HCT116 (cell line): ENCODE results near the gene MALT1. TPM values are rescaled to one million over a fixed set of nuclear protein-coding genes. Genes with fewer than 3 reads are reported as not detected.

Source experiments
- ATAC-seq: fragments of 200-7000 bp; cut with Tn5 transposase; 2 replicates; pipeline ENCODE4 v1.9.1; 2020; ENCODE audit warnings: mild to moderate bottlenecking, moderate library complexity
- BruUV-seq: library from RNA; stranded (reverse); fragments of 400-500 nt; replicated peaks from 2 replicates; lab custom pipeline; 2021; lab: Mats Ljungman, UMichigan
- CTCF ChIA-PET: fragments of 300-600 bp; sonication (Branson Sonifier 250); formaldehyde crosslinking; loops from one replicate; lab custom pipeline; 2021; ENCODE audit warnings: antibody characterized with exemption; lab: Charles Lee
- POLR2A ChIA-PET: fragments of 300-600, 350-600 bp; sonication (Branson Sonifier 250); formaldehyde crosslinking; loops from one replicate; lab custom pipeline; 2021; ENCODE audit warnings: antibody characterized with exemption; lab: Charles Lee
- RAD21 ChIA-PET, 2 experiments: fragments of 300-600 bp; sonication (Branson Sonifier 250); formaldehyde crosslinking; loops; one replicate each; lab custom pipeline; 2023; ENCODE audit warnings: low total read pairs in 2 of 2; ENCODE audit not compliant: uncharacterized antibody in 2 of 2, unreplicated experiment in 2 of 2, low non-redundant PET in 1 of 2; lab: Charles Lee
- DNase-seq: peaks from one replicate; pipeline ENCODE4 v3.0.0-alpha.2; 2010; ENCODE audit warnings: low read depth, low spot score
- H2AFZ ChIP-seq: fragments of 200-600 bp; shearing (Covaris generic), sonication (generic); 2 replicates; pipeline ENCODE4 v1.6.1; 2017; ENCODE audit warnings: low read depth, mixed run types, mixed read lengths, antibody characterized with exemption, low read length; ENCODE audit not compliant: poor library complexity, severe bottlenecking
- H3K27ac ChIP-seq: 2 replicates; pipeline ENCODE4 v1.5.1; 2012; ENCODE audit warnings: low read depth, low read length
- H3K27me3 ChIP-seq: fragments of 200-600 bp; sonication (generic); 2 replicates; pipeline ENCODE4 v1.6.1; 2016; ENCODE audit warnings: mixed run types, low read length, mixed read lengths; ENCODE audit not compliant: insufficient read depth
- H3K36me3 ChIP-seq, 2 experiments: fragments of 200-500 bp in 1 of 2; fragments of 200-600 bp in 1 of 2; sonication (Bioruptor generic) in 1 of 2; sonication (generic) in 1 of 2; 2 replicates each; pipeline versions ENCODE4 v1.5.1 to v1.6.1; 2014 to 2016; ENCODE audit warnings: low read length in 2 of 2, inconsistent platforms in 1 of 2, mixed read lengths in 1 of 2, mixed run types in 1 of 2; ENCODE audit not compliant: insufficient read depth in 2 of 2, control insufficient read depth in 1 of 2
- H3K4me1 ChIP-seq, 2 experiments: fragments of 200-600 bp in 1 of 2; sonication (generic) in 1 of 2; 2 replicates each; pipeline versions ENCODE4 v1.5.1 to v1.6.1; 2012 to 2017; ENCODE audit warnings: low read length in 2 of 2, inconsistent platforms in 1 of 2, mild to moderate bottlenecking in 1 of 2, mixed read lengths in 1 of 2, mixed run types in 1 of 2, moderate library complexity in 1 of 2; ENCODE audit not compliant: insufficient read depth in 2 of 2, control insufficient read depth in 1 of 2
- H3K4me2 ChIP-seq: fragments of 200-600 bp; sonication (generic); 2 replicates; pipeline ENCODE4 v1.6.1; 2017; ENCODE audit warnings: mixed run types, low read length, mixed read lengths
- H3K4me3 ChIP-seq, 2 experiments: fragments of 200-600 bp in 1 of 2; sonication (generic) in 1 of 2; replicated peaks in 1 of 2; 2 replicates each; pipeline ENCODE4 v1.5.1; 2011 to 2016; ENCODE audit warnings: low read length in 2 of 2, control low read depth in 1 of 2, low read depth in 1 of 2, mild to moderate bottlenecking in 1 of 2, mixed read lengths in 1 of 2, mixed run types in 1 of 2
- H3K79me2 ChIP-seq: fragments of 200-600 bp; sonication (generic); 2 replicates; pipeline ENCODE4 v1.6.1; 2017; ENCODE audit warnings: mild to moderate bottlenecking, mixed run types, low read length, moderate library complexity, mixed read lengths; ENCODE audit not compliant: insufficient read depth
- H3K9ac ChIP-seq: fragments of 200-600 bp; sonication (generic); 2 replicates; pipeline ENCODE4 v1.6.1; 2016; ENCODE audit warnings: low read length, mixed read lengths
- H3K9me2 ChIP-seq: fragments of 200-600 bp; sonication (generic), shearing (Covaris generic); 2 replicates; pipeline ENCODE4 v1.6.1; 2017; ENCODE audit warnings: mixed run types, mild to moderate bottlenecking, moderate library complexity; ENCODE audit not compliant: insufficient read depth
- H3K9me3 ChIP-seq, 2 experiments: fragments of 200-500 bp in 1 of 2; fragments of 200-600 bp in 1 of 2; sonication (Bioruptor generic) in 1 of 2; sonication (generic) in 1 of 2; 2 replicates each; pipeline ENCODE4 v1.6.1; 2014 to 2017; ENCODE audit warnings: low read length in 2 of 2, mixed read lengths in 2 of 2, inconsistent platforms in 1 of 2, low read depth in 1 of 2, mild to moderate bottlenecking in 1 of 2, mixed run types in 1 of 2, moderate library complexity in 1 of 2; ENCODE audit not compliant: control insufficient read depth in 1 of 2, insufficient read depth in 1 of 2
- H4K20me1 ChIP-seq: fragments of 200-600 bp; sonication (generic), shearing (Covaris generic); 2 replicates; pipeline ENCODE4 v1.6.1; 2017; ENCODE audit warnings: mixed run types, mild to moderate bottlenecking, moderate library complexity; ENCODE audit not compliant: insufficient read depth
- CBX3 ChIP-seq: IDR thresholded peaks from 2 replicates; pipeline ENCODE4 v1.6.1; 2012; ENCODE audit warnings: low read depth
- CEBPB ChIP-seq: IDR thresholded peaks from 2 replicates; pipeline ENCODE4 v1.6.1; 2012; ENCODE audit warnings: low read depth
- CTCF ChIP-seq, 3 experiments: fragments of 200-600 bp in 1 of 3; sonication (generic) in 1 of 3; IDR thresholded peaks in 2 of 3; conservative IDR thresholded peaks in 1 of 3; 2 replicates each; pipeline ENCODE4 v1.5.1; 2012 to 2017; ENCODE audit warnings: low read depth in 2 of 3, low read length in 2 of 3, antibody characterized with exemption in 1 of 3, borderline replicate concordance in 1 of 3, control low read depth in 1 of 3, mild to moderate bottlenecking in 1 of 3, mixed read lengths in 1 of 3, mixed run types in 1 of 3, moderate library complexity in 1 of 3; ENCODE audit not compliant: insufficient read depth in 1 of 3
- EGR1 ChIP-seq: IDR thresholded peaks from 2 replicates; pipeline ENCODE4 v1.6.1; 2012; ENCODE audit warnings: low read depth
- ELF1 ChIP-seq: IDR thresholded peaks from 2 replicates; pipeline ENCODE4 v1.6.1; 2012; ENCODE audit warnings: low read depth, borderline replicate concordance
- EZH2 ChIP-seq: fragments of 200-600 bp; sonication (generic); IDR thresholded peaks from 2 replicates; pipeline ENCODE4 v1.6.1; 2017; ENCODE audit warnings: antibody characterized with exemption, mixed run types
- JUND ChIP-seq: IDR thresholded peaks from 2 replicates; pipeline ENCODE4 v1.6.1; 2012
- POLR2AphosphoS5 ChIP-seq: IDR thresholded peaks from 2 replicates; pipeline ENCODE4 v1.6.1; 2011; ENCODE audit warnings: mild to moderate bottlenecking, low read depth, low read length, moderate library complexity
- RAD21 ChIP-seq: IDR thresholded peaks from 2 replicates; pipeline ENCODE4 v1.6.1; 2012; ENCODE audit warnings: low read depth, mild to moderate bottlenecking
- SIN3A ChIP-seq: IDR thresholded peaks from 2 replicates; pipeline ENCODE4 v1.6.1; 2012; ENCODE audit warnings: low read depth
- SP1 ChIP-seq: IDR thresholded peaks from 2 replicates; pipeline ENCODE4 v1.6.1; 2012; ENCODE audit warnings: low read depth
- TCF7L2 ChIP-seq: IDR thresholded peaks from 2 replicates; pipeline ENCODE4 v1.7.0; 2011; ENCODE audit warnings: borderline replicate concordance, inconsistent platforms; ENCODE audit not compliant: insufficient read depth, insufficient read length; ENCODE audit errors: extremely low read depth
- YY1 ChIP-seq: IDR thresholded peaks from 2 replicates; pipeline ENCODE4 v1.6.1; 2011; ENCODE audit warnings: low read length, low read depth, moderate library complexity, mild to moderate bottlenecking; ENCODE audit not compliant: insufficient replicate concordance; ENCODE audit errors: extremely low read depth
- ZFX ChIP-seq: fragments of 450-650 bp; IDR thresholded peaks from 2 replicates; pipeline ENCODE4 v1.6.1; 2017
- intact Hi-C: fragments of 100-400 bp; cut with micrococcal nuclease; formaldehyde crosslinking; loops from 2 replicates; pipeline ENCODE4 v1.10.0; 2022
- total RNA-seq: library from RNA; stranded (reverse); gene quantifications from one replicate; pipeline ENCODE4 v1.2.1, GENCODE V29; 2021; ENCODE audit not compliant: unreplicated experiment
- TF ChIP-seq, protein P1 (sequence below): IDR thresholded peaks from 2 replicates; pipeline ENCODE4 v1.6.1; 2011; ENCODE audit warnings: mild to moderate bottlenecking, low read length, moderate library complexity; ENCODE audit not compliant: insufficient replicate concordance; ENCODE audit errors: extremely low read depth
- TF ChIP-seq, protein P2 (sequence below): IDR thresholded peaks from 2 replicates; pipeline ENCODE4 v1.6.1; 2012; ENCODE audit warnings: low read depth

MALT1 gene
- total RNA-seq, 1 experiment from 2014 or later, result 41.1 TPM

DNA sequence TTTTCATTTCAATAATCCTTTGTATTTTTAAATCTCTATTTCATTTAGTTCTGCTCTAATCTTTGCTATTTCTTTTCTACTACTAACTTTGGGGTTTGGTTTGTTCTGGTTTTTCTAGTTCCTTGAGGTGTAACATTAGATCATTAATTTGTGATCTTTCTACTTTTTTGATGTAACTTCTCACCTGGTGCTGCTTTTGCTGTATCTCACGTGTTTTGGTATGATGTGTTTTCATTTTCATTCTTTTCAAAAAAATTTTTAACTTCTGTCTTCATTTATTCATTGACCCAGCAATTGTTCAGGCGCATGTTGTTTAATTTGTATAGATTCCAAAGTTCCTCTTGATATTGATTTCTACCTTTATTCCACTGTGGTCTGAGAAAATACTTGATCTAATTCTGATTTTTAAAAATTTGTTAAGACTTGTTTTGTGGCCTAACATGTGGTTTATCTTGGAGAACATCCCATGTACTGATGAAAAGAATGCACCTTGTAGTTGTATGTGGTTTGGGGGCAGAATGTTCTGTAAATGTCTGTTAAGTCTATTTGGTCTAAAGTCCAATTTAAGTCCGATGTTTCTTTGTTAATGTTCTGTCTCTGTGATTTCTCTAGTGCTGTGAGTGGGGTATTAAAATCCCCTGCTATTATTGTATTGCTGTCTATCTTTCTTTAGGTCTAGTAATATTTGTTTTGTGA, 17.3 kb upstream of the MALT1 start:
- Histone ChIP-seq H3K4me1 (peaks cover 0 to 3% of the 10 kb centered on the region in 2 experiments; a peak in 1 of 4 replicates), H3K4me3 (no peak overlapping the region), H3K27me3 (no peaks in the 10 kb centered on the region), H3K9ac (no peak overlapping the region), H3K9me2 (no peaks in the 10 kb centered on the region), H2AFZ (peak overlapping the region; percentile 6), H3K27ac (no peak overlapping the region), H3K9me3 (no peaks in the 10 kb centered on the region), H3K4me2 (no peak overlapping the region), H3K79me2 (no peaks in the 10 kb centered on the region), H4K20me1 (no peaks in the 10 kb centered on the region), H3K36me3 (no peaks in the 10 kb centered on the region)
- DNase-seq, result no peak
- intact Hi-C loops, result no loop called here
- ChIA-PET RAD21 (no interaction called here), CTCF (no interaction called here), POLR2A (no interaction called here)
- no peak for ATAC-seq
- TF ChIP-seq YY1 (no peak), ZFX (no peak), SP1 (no peak), POLR2AphosphoS5 (no peak), TCF7L2 (no peak), EGR1 (no peak), EZH2 (no peak), CTCF (IDR thresholded peaks at IDR 0.05 in 2 of 3, conservative IDR thresholded peaks at IDR 0.05 in 1 of 3; ENCODE audit: borderline replicate concordance in 1 of 3, insufficient read depth in 1 of 3, low read depth in 2 of 3, low read length in 2 of 3) (no peak), RAD21 (no peak), CBX3 (no peak), JUND (no peak), ELF1 (no peak), SIN3A (no peak), CEBPB (no peak)
- TF ChIP-seq, protein P1, sequence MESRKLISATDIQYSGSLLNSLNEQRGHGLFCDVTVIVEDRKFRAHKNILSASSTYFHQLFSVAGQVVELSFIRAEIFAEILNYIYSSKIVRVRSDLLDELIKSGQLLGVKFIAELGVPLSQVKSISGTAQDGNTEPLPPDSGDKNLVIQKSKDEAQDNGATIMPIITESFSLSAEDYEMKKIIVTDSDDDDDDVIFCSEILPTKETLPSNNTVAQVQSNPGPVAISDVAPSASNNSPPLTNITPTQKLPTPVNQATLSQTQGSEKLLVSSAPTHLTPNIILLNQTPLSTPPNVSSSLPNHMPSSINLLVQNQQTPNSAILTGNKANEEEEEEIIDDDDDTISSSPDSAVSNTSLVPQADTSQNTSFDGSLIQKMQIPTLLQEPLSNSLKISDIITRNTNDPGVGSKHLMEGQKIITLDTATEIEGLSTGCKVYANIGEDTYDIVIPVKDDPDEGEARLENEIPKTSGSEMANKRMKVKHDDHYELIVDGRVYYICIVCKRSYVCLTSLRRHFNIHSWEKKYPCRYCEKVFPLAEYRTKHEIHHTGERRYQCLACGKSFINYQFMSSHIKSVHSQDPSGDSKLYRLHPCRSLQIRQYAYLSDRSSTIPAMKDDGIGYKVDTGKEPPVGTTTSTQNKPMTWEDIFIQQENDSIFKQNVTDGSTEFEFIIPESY, result no peak
- TF ChIP-seq, protein P2, sequence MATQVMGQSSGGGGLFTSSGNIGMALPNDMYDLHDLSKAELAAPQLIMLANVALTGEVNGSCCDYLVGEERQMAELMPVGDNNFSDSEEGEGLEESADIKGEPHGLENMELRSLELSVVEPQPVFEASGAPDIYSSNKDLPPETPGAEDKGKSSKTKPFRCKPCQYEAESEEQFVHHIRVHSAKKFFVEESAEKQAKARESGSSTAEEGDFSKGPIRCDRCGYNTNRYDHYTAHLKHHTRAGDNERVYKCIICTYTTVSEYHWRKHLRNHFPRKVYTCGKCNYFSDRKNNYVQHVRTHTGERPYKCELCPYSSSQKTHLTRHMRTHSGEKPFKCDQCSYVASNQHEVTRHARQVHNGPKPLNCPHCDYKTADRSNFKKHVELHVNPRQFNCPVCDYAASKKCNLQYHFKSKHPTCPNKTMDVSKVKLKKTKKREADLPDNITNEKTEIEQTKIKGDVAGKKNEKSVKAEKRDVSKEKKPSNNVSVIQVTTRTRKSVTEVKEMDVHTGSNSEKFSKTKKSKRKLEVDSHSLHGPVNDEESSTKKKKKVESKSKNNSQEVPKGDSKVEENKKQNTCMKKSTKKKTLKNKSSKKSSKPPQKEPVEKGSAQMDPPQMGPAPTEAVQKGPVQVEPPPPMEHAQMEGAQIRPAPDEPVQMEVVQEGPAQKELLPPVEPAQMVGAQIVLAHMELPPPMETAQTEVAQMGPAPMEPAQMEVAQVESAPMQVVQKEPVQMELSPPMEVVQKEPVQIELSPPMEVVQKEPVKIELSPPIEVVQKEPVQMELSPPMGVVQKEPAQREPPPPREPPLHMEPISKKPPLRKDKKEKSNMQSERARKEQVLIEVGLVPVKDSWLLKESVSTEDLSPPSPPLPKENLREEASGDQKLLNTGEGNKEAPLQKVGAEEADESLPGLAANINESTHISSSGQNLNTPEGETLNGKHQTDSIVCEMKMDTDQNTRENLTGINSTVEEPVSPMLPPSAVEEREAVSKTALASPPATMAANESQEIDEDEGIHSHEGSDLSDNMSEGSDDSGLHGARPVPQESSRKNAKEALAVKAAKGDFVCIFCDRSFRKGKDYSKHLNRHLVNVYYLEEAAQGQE, result no peak
- BruUV-seq, result no TSS peak
